Measurements from ENCODE around the gene RANBP1.
"Not testable (repeated sequence)": the region's sequence is repeated elsewhere in the genome, so short reads cannot be mapped to it uniquely, and the experiment has no call there.

Gene RANBP1

DNA sequence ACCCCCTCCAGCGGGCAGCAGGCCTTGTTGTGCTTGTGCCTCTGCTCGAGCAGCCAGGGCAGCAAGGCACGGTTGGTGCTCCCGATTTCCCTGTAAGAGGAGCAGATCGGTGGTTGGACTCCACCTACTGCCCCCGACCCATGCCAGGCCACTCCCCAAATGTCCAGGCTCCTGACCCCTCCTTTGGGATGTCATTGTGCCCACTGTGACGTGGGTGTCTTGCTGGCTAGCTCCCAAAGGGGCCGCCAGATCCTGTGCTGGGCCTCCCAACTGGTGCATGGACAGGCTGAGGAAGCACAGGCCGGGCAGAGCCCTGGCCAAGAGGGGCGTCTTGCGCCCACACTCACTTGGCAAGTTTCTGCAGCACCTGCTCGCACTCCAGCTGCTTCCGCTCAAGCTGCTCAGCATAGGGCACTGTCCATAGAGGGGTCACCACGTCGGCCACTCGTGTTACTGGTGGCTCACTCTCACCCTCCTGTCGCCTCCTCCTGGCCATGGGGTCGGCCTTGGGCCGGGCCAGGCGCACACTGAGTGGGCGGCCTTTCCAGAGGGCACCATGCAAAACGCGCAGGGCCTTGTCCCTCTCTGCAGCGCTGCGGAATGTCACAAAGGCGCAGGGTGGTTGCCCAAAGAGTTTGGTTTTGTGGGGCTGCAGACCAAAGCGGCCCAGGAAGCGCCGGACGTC, at the start of gene RANBP1:
RANBP1 (plus strand) TSS at position 414 of the 685 bp plus-strand sequence; CDS start at position 495, 81 bp downstream.
- H3K27ac ChIP-seq, result peak within 1 kb of the TSS; percentile 94
- no peak for TF ChIP-seq ZFX (IDR thresholded peaks at IDR 0.05)
- TF ChIP-seq, protein P1, sequence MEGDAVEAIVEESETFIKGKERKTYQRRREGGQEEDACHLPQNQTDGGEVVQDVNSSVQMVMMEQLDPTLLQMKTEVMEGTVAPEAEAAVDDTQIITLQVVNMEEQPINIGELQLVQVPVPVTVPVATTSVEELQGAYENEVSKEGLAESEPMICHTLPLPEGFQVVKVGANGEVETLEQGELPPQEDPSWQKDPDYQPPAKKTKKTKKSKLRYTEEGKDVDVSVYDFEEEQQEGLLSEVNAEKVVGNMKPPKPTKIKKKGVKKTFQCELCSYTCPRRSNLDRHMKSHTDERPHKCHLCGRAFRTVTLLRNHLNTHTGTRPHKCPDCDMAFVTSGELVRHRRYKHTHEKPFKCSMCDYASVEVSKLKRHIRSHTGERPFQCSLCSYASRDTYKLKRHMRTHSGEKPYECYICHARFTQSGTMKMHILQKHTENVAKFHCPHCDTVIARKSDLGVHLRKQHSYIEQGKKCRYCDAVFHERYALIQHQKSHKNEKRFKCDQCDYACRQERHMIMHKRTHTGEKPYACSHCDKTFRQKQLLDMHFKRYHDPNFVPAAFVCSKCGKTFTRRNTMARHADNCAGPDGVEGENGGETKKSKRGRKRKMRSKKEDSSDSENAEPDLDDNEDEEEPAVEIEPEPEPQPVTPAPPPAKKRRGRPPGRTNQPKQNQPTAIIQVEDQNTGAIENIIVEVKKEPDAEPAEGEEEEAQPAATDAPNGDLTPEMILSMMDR (conservative IDR thresholded peaks at IDR 0.05), result no peak

DNA sequence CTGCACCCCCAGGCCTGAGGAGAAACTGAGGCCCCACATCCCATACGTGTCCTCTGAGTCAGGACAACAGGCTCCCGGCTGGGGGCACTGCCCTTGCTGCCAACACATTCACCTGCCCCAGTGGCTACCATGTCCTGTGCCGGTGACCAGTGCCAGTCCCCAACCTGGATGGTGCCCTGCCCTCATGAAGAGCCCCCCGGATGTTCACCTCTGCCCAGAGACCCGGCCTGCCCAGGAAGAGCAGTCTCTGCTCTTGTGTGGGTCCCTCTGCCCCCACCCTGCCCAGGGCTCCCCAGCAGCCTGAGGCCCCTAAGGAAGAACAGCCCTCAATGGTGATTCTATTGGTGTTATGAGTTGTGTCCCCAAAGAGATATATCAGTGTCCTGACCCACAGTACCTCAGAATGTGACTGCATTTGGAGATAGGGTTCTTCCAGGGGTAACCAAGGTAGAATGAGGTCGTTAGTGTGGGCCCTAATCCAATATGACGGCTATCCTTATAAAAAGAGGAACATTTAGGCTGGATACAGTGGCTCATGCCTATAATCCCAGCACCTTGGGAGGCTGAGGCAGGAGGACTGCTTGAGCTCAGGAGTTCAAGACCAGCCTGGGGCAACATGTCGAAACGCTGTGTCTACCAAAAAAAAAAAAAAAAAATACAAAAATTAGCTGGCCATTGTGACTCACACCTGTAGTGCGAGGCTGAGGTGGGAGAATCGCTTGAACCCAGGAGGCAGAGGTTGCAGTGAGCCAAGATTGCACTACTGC, 49.1 kb upstream of the RANBP1 start:
- no peak overlapping the region for H3K27ac ChIP-seq
- TF ChIP-seq, protein P1 (conservative IDR thresholded peaks at IDR 0.05), result no peak
- no peak for TF ChIP-seq ZFX (IDR thresholded peaks at IDR 0.05)

DNA sequence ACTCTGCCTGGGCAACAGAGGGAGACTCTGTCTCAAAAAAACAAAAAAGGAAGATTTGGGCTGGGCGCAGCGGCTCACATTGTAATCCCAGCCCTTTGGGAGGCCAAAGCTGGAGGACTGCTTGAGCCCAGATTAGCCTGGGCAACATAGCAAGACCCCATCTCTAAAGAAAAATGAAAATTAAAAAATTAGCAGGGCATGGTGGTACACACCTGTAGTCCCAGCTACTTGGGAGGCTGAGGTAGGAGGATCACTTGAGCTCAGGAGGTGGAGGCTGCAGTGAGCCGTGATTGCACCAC, 48.6 kb upstream of the RANBP1 start:
- not testable (repeated sequence) for H3K27ac ChIP-seq

DNA sequence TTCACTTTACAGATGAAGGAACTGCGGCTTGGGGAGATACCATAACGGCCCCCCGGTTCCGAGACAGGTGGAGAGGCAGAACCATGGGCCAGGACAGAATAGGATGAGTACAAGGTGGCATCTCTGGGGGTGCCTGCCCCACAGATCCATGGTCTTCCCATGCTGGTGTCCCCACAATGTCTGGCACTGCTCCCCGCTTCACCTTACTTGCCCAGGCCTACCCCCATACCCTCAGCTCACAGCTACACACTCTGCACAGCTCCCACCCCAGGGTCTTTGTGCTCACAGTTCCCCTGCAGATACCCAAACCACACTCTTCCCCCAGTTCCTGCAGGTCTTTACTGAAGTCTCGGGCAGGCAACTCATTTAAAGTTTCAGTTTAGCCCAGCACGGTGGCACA, 47.3 kb upstream of the RANBP1 start:
- no peak for TF ChIP-seq ZFX (IDR thresholded peaks at IDR 0.05)
- TF ChIP-seq, protein P1 (conservative IDR thresholded peaks at IDR 0.05), result no peak
- H3K27ac ChIP-seq, result no peak overlapping the region

DNA sequence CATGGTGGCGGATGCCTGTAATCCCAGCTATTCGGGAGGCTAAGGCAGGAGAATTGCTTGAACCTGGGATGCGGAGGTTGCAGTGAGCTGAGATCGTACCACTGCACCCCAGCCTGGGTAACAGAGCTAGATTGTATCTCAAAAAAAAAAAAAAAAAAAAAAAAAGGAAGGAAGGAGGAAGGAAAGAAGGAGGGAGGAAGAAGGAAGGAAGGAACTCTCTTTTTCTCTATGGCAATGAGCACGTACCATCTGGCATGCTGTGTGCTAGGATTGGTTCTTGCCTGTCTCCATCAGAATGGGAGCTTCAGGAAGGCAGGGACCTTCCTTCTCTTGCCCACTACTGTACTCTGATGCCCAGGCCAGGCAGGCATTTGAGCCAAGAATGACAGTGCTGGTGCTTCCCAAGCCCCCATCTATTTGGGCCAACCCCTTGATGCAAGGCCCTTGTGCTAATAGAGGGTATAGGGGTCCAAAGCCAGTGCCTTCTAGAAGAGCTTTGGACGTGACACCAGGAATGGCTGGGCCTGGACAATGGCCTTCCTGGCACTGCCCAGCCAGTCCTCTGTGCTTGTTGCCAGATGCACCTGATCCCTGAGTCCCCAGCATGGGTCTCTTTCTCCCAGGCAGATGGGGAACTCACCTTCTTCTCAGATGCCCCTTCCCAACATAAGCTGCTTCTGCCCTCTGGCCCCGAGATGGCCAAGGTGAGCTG, 46.4 kb upstream of the RANBP1 start:
- TF ChIP-seq, protein P1 (conservative IDR thresholded peaks at IDR 0.05), result no peak
- TF ChIP-seq ZFX (IDR thresholded peaks at IDR 0.05), result no peak
- H3K27ac ChIP-seq, result no peak overlapping the region

DNA sequence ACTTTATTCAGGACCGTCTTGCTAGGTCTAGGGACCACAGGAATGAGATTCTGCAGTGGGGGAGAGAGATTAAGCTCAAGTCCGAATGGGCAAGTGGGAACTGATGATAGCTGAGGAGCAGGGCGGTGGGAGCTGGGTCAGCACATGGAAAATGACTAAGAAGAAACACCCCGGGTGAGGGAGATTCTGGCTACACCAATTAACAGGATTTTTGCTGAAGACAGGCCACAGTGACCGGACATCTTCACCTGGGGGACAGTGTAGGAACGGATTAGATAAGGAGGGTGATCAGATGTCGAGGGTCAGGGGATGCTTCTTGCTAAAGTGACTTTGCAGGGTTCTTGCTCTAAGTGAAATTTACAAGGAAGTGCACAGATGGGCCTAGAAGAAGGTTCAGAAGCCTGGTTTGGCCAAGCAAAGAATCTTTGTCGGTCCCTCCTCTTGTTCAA, 44.4 kb upstream of the RANBP1 start:
- TF ChIP-seq ZFX (IDR thresholded peaks at IDR 0.05), result no peak
- TF ChIP-seq, protein P1 (conservative IDR thresholded peaks at IDR 0.05), result no peak
- H3K27ac ChIP-seq, result no peak overlapping the region

DNA sequence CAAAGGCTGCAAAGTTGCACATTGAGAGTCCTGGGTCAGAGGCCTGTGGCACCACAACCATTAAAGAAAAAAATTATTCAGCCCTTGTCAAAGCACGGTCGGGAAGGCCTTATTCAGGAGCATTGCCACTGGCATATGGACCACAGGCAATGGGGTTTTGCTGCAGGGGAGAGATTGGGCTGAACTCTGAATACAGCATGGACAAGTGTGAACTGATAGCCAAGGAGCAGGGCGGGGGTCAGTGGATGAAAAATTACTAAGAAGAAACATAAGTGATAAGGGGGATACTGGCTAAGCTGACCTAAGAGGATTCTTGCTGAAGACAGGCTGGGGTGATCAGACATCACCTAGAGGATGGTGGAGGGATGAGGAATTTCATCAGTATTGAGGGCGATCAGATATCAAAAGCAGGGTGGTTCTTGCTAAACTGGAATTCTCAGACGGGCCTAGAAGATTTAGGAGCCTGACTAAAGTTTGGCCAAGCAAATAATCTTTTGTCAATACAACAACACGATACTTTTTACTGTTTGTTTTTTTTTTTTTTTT, 39.2 kb upstream of the RANBP1 start:
- TF ChIP-seq, protein P1 (conservative IDR thresholded peaks at IDR 0.05), result no peak
- no peak for TF ChIP-seq ZFX (IDR thresholded peaks at IDR 0.05)

More for the DNA sequence above, 39.2 kb upstream of the RANBP1 start:
- no peak overlapping the region; the same call in 1 of the 2 replicates for H3K27ac ChIP-seq

Data from C4-2B (cell line).